Nephron (organoid): Measurements from ENCODE around the gene MGAT4A.

ENCODE experiments used
- H3K27ac Mint-ChIP-seq, 3 experiments: 2 replicates each; pipeline ENCODE4 v1.8.0; 2020; ENCODE audit warnings: mixed read lengths in 3 of 3, mild to moderate bottlenecking in 2 of 3, moderate library complexity in 1 of 3
- H3K27me3 Mint-ChIP-seq: 2 replicates; pipeline ENCODE4 v1.8.0; 2021; ENCODE audit warnings: low read depth, mild to moderate bottlenecking, moderate library complexity, mixed read lengths
- H3K36me3 Mint-ChIP-seq: 2 replicates; pipeline ENCODE4 v1.8.0; 2020; ENCODE audit warnings: low read depth, mixed read lengths
- H3K4me1 Mint-ChIP-seq: 2 replicates; pipeline ENCODE4 v1.8.0; 2020; ENCODE audit warnings: mixed read lengths
- H3K4me3 Mint-ChIP-seq, 3 experiments: 2 replicates each; pipeline ENCODE4 v1.8.0; 2020; ENCODE audit warnings: mild to moderate bottlenecking in 3 of 3, mixed read lengths in 3 of 3, moderate library complexity in 2 of 3
- H3K9me3 Mint-ChIP-seq: 2 replicates; pipeline ENCODE4 v1.8.0; 2020; ENCODE audit warnings: mixed read lengths
- TF ChIP-seq, protein P1 (sequence below), 3 experiments: fragments of 200-600 bp; sonication (generic); IDR thresholded peaks; one replicate each; pipeline ENCODE4 v1.5.0; 2021; ENCODE audit warnings: antibody characterized with exemption in 3 of 3; ENCODE audit not compliant: unreplicated experiment in 3 of 3

The MGAT4A gene

DNA sequence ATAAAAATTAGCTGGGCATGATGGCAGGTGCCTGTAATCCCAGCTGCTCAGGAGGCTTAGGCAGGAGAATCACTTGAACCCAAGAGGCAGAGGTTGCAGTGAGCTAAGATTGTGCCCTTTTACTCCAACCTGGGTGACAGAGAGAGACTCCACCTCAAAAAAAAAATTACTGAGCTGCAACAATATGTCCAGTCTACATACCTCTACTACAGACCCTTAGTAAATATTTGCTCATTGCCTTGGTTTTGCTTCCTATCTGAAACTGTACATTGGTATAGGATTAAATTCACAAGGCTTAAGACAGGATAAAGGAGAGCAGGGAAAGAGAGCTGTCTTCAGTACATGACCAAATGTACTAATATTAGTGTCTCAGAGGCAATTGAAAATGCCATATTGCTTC is 8.1 kb upstream of the MGAT4A start:
- H3K4me3 Mint-ChIP-seq: no peak overlapping the region
- peaks cover 6% of the 10 kb centered on the region for H3K27me3 Mint-ChIP-seq
- no peaks in the 10 kb centered on the region for H3K9me3 Mint-ChIP-seq
- no peaks in the 10 kb centered on the region for H3K36me3 Mint-ChIP-seq
- H3K27ac Mint-ChIP-seq: no peak overlapping the region
- TF ChIP-seq, protein P1, sequence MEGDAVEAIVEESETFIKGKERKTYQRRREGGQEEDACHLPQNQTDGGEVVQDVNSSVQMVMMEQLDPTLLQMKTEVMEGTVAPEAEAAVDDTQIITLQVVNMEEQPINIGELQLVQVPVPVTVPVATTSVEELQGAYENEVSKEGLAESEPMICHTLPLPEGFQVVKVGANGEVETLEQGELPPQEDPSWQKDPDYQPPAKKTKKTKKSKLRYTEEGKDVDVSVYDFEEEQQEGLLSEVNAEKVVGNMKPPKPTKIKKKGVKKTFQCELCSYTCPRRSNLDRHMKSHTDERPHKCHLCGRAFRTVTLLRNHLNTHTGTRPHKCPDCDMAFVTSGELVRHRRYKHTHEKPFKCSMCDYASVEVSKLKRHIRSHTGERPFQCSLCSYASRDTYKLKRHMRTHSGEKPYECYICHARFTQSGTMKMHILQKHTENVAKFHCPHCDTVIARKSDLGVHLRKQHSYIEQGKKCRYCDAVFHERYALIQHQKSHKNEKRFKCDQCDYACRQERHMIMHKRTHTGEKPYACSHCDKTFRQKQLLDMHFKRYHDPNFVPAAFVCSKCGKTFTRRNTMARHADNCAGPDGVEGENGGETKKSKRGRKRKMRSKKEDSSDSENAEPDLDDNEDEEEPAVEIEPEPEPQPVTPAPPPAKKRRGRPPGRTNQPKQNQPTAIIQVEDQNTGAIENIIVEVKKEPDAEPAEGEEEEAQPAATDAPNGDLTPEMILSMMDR (IDR thresholded peaks at IDR 0.05; ENCODE audit: unreplicated experiment in 3 of 3): no peak
- H3K4me1 Mint-ChIP-seq: peaks cover 5% of the 10 kb centered on the region

DNA sequence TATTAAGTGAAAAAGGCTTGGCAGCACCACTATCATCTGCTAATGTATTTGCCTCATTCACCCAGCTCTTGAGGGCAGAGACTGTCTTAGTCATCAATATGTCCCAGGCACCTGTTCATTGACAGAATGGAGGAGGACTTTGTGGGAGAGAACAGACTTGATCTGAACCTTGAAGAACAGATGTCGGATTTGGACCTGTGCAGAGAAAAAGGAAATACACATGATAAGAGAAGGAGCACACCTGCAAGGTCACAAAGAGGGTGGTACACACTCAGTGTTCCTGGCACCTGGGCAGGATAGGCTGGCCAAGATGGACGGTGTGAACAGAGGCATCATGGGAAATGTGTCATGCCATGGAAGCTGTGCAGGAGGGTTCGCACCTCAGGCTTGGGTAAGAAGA is 7.4 kb upstream of the MGAT4A start:
- peaks cover 5% of the 10 kb centered on the region for H3K4me1 Mint-ChIP-seq
- H3K4me3 Mint-ChIP-seq: no peak overlapping the region
- no peak overlapping the region for H3K27ac Mint-ChIP-seq
- peaks cover 9% of the 10 kb centered on the region for H3K27me3 Mint-ChIP-seq
- no peaks in the 10 kb centered on the region for H3K36me3 Mint-ChIP-seq
- TF ChIP-seq, protein P1 (IDR thresholded peaks at IDR 0.05; ENCODE audit: unreplicated experiment in 3 of 3): no peak
- no peaks in the 10 kb centered on the region for H3K9me3 Mint-ChIP-seq

DNA sequence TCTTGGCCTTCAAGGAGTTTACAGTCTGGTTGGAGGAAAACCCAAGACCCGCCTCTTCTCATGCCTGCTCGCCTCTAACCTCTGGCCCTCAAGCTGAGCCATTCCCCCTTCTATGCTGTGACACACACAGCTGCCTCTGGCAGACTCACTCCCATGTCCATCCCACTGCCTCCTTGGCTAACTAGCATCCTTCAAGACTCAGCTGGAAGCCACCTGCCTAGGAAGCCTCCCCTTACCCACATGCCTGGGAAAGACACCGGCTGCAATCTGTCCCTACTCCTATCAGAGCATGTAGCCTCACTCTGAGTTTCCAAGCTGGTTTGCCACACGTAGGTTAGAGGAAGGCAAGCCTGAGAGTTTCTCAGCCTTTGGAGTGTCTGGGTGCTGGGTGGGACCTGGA is 6.9 kb upstream of the MGAT4A start:
- H3K36me3 Mint-ChIP-seq: no peaks in the 10 kb centered on the region
- H3K4me1 Mint-ChIP-seq: peaks cover 5% of the 10 kb centered on the region
- H3K4me3 Mint-ChIP-seq: no peak overlapping the region
- H3K27ac Mint-ChIP-seq: no peak overlapping the region
- H3K9me3 Mint-ChIP-seq: no peaks in the 10 kb centered on the region
- TF ChIP-seq, protein P1 (IDR thresholded peaks at IDR 0.05; ENCODE audit: unreplicated experiment in 3 of 3): no peak
- peaks cover 8% of the 10 kb centered on the region for H3K27me3 Mint-ChIP-seq

DNA sequence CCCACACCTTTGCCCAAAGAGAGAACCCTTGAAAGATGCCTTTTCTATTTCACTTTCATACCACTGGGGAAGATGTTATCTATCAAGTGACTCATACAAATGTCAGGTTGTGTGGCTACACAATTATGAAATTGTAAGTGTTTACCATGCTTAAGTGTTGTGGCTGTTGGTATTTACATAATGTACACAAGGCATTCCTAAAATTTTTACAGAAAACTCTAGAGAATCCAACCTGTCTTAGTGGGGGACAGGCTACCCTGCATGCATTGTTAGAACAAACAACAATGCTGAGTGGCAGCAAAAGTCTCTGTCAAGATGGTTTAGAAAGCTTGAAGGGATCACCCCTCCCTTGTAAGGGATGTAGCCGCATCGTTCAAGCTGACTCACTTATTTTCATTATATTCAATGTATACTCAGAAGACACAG is 5.5 kb upstream of the MGAT4A start:
- TF ChIP-seq, protein P1 (IDR thresholded peaks at IDR 0.05; ENCODE audit: unreplicated experiment in 3 of 3): no peak
- Mint-ChIP-seq H3K36me3 (no peaks in the 10 kb centered on the region), H3K4me1 (peaks cover 14% of the 10 kb centered on the region), H3K27me3 (peaks cover 10% of the 10 kb centered on the region), H3K27ac (no peak overlapping the region), H3K4me3 (no peak overlapping the region), H3K9me3 (no peaks in the 10 kb centered on the region)

DNA sequence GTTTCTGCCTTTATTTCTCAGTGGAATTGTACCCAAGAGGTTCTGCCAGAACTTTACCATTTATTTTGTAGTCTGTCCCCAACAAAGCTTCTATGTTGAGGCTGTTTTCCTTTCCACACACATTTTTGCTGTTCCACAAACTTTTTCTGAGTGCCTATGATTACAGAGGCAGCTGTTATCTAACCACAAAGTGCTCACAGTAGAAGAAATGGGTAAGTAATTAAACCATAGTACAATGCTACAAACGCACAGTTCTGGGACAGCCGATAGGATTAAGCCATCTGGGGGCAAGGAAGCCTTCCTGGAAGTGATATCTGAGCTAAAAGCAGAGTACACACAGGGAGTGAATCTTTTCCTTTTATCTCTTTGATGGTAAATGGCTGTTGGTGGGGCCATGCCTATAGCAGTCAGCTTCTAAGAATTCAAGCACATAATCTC is 3.9 kb upstream of the MGAT4A start:
- peaks cover 13% of the 10 kb centered on the region for H3K27me3 Mint-ChIP-seq
- H3K36me3 Mint-ChIP-seq: no peaks in the 10 kb centered on the region
- H3K9me3 Mint-ChIP-seq: no peaks in the 10 kb centered on the region
- TF ChIP-seq, protein P1 (IDR thresholded peaks at IDR 0.05; ENCODE audit: unreplicated experiment in 3 of 3): no peak
- peak overlapping the region; percentile 8 to 40 (median 30) for H3K4me3 Mint-ChIP-seq
- H3K4me1 Mint-ChIP-seq: peaks cover 11% of the 10 kb centered on the region
- H3K27ac Mint-ChIP-seq: no peak overlapping the region

DNA sequence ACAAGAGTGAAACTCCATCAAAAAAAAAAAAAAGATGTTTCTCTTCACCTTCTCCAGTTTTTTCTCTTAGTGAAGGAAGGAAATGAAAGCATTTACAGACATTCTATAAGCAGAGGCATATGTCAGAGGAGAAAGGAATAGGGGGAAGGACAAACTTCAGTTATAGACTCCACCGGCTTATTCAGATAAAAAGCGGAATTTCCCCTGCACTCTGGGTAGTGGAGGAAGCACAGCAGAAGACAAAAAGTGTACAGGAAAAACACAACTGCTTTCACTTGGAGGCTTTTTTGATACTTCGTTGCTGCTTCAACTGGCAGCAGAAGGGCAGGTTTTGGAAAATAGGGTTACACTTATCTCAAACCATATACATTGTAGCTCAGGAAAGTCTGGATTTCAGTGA is 3.2 kb upstream of the MGAT4A start:
- peak overlapping the region in 2 of 3 experiments; percentile 13 to 23 for H3K4me3 Mint-ChIP-seq
- no peak overlapping the region for H3K27ac Mint-ChIP-seq
- peaks cover 20% of the 10 kb centered on the region for H3K27me3 Mint-ChIP-seq
- TF ChIP-seq, protein P1 (IDR thresholded peaks at IDR 0.05; ENCODE audit: unreplicated experiment in 3 of 3): no peak
- H3K4me1 Mint-ChIP-seq: peaks cover 16% of the 10 kb centered on the region
- no peaks in the 10 kb centered on the region for H3K36me3 Mint-ChIP-seq
- H3K9me3 Mint-ChIP-seq: no peaks in the 10 kb centered on the region
